Measurements from ENCODE around the gene ZCRB1.
"Not testable (repeated sequence)": the region's sequence is repeated elsewhere in the genome, so short reads cannot be mapped to it uniquely, and the experiment has no call there.

- TF ChIP-seq CTCF, POLR2A (IDR thresholded peaks at IDR 0.05): not testable (repeated sequence)
These were observed 4.2 kb upstream of the ZCRB1 start for GRCh38 chr12:42330097-42330496.
